Astrocyte (in vitro differentiated cells and primary cell): ENCODE measurements around the gene BTBD2.

Source experiments
- EZH2 ChIP-seq: IDR thresholded peaks from 2 replicates; pipeline ENCODE4 v1.6.1; 2012; ENCODE audit warnings: mild to moderate bottlenecking, low read length, inconsistent platforms; ENCODE audit not compliant: insufficient read depth
- TF ChIP-seq, protein P1 (sequence below): IDR thresholded peaks from 2 replicates; pipeline ENCODE4 v1.5.1; 2011; ENCODE audit warnings: low read depth, mild to moderate bottlenecking, inconsistent platforms, low read length, moderate library complexity; ENCODE audit not compliant: insufficient read depth

DNA sequence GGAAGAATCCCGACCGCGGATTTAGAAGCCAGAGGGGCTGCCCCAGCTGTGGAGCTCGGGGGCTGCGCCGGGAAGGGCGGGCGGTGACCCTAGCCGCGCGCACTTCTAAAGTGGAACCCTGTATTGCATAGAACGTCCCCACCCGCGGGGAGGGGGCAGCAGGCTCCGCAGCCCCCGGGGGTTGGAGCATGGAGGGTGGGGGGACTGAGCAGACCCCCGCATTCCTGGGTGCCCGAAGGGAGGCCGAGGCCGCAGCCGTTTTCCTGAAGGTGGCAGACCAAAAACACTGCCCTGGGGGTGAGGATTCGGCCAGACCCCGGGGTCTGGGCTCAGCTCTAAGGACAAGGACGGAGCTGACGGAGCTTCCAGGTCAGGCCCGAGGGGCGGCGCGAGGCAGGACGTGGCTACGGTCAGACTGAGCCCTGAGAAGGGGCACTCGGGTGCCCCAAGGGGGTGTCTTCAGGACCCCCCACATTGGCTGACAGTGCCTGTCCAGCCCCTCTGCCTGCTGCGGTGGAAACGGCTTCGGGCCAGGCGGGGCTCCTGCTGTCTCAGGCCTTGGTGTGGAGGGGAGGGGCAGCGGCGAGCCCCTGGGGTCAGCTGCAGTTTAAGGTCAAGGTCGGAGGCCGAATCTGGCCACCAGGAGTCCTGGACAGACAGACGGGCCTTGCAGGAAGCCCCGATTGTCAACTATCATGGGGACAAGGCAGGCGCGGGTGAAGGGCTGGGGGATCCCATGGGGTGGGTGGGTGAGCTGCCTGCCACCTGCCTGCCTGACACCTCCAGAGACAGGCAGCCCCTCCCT is 23.0 kb upstream of the BTBD2 start:
- TF ChIP-seq, protein P1, sequence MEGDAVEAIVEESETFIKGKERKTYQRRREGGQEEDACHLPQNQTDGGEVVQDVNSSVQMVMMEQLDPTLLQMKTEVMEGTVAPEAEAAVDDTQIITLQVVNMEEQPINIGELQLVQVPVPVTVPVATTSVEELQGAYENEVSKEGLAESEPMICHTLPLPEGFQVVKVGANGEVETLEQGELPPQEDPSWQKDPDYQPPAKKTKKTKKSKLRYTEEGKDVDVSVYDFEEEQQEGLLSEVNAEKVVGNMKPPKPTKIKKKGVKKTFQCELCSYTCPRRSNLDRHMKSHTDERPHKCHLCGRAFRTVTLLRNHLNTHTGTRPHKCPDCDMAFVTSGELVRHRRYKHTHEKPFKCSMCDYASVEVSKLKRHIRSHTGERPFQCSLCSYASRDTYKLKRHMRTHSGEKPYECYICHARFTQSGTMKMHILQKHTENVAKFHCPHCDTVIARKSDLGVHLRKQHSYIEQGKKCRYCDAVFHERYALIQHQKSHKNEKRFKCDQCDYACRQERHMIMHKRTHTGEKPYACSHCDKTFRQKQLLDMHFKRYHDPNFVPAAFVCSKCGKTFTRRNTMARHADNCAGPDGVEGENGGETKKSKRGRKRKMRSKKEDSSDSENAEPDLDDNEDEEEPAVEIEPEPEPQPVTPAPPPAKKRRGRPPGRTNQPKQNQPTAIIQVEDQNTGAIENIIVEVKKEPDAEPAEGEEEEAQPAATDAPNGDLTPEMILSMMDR = no peak
- TF ChIP-seq EZH2 = no peak
